NCI-H2107 treated with DMSO at 0.1 percent for 48 hours (cell line): ENCODE measurements around the gene AKAP6.

ENCODE experiments used
- DNase-seq: peaks from one replicate; lab custom pipeline; 2025; ENCODE audit not compliant: unreplicated experiment; lab: John Stamatoyannopoulos, UW

Gene AKAP6

DNA sequence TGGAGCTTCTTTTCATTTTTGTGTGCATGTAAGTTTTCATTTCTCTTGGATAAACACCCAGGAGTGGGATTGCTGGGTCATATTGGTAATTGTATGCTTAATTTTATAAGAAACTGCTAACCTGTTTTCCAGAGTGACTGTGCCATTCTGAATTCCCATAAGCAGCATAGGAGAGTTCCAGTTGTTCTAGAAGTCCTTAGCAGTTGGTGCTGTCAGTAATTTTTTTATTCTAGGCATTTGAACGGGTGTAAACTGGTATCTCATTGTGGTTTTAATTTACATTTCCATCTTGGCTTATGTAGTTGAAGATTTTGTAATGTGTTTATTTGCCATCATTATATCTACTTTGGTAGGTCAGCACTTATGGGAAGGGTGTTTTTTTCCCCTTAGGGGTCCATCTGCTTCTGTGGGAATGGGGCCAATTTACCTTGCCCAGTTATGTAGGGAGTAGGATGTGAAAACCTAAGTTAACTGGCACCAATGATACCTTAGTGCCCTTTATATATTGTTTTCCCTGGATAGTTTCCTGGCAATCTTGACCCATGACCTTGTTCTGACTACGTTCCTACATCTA lies 202.9 kb downstream of the AKAP6 start:
- DNase-seq, result no peak

DNA sequence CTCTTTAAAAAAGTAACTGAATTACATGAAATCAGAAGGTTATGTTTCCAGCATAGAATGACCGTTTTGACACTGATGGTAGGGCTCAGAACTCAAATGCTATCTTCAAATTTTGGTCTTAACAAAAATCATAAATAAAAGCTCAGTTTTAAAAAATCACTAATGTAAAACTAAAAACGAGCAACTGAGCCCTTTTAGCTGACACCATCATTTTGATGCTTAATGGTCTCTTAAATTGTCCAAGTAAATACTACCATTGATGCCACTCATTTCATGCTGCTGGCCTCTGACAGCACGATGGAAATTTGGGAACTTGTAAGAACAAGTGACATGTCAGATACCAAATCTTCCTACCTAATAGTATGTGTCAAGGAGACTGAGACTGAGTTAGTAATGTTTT lies 205.0 kb downstream of the AKAP6 start:
- DNase-seq, result no peak

DNA sequence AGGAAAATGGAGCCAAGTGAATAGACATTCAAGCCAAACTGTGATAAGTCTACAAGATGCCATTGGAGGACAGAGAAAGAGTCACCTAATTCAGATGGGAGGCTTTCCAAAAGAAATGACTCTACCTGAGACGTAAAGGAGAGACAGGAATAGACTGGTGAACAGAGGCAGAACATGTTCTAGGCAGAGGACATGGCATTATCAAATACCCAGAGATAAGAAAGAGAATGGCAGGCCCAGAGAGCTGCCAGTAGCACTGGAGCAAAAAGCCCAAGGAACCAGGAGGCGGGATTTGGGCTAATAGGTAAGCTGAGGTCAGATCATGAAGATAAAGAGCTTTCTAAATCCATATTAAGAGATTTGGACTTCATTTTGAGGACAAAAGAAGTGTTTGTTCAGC lies 207.1 kb downstream of the AKAP6 start:
- DNase-seq, result no peak

DNA sequence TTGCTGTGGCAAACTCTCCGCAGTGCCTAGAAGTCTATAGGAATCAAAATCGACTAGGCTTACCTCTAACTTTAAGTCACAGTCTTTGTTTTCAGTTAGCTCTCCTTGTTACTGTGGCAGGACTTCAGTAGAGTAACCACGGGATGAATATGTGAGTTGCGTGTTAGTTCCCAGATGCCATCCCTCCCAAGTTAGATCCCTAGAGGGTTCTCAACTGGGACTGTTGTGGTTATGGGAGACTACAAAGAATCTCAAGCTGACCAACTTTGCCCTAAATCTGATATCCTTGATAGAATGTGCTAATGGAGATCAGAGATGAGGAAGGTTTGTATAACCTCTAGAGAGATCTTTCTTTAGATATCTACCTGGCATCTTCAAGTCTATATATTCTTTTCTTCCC lies 208.1 kb downstream of the AKAP6 start:
- DNase-seq, result no peak

DNA sequence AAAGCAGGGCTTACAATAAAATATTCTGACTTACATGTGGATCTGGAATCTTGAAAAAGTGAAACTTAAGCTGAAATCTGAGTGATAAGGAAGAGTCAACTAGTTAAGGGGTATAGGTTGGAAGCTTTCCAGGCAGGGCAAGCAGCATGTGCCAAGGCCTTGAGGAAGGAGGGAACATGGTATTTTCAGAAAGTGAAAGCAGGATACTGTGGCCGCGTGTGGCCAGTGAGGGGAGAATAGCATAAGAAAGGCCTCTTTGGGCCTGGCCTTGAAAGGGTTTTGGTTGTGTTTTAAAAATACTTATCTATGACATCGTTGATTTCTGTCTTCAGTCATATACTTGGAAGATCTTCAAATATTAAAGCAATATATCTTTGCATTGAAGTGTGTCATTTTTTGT lies 213.4 kb downstream of the AKAP6 start:
- no peak for DNase-seq

DNA sequence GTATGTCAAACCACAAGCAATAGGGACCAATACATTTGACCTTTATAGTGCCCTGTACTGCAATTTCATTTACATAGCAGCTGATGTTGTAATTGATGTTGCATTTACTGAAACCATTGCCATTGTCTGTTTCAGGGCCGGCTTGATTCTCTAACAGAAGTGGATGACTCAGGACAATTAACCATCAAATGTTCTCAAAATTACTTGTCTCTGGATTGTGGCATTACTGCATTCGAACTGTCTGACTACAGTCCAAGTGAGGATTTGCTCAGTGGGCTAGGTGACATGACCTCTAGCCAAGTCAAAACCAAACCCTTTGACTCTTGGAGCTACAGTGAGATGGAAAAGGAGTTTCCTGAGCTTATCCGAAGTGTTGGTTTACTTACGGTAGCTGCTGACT lies 216.0 kb downstream of the AKAP6 start:
- DNase-seq, result no peak

DNA sequence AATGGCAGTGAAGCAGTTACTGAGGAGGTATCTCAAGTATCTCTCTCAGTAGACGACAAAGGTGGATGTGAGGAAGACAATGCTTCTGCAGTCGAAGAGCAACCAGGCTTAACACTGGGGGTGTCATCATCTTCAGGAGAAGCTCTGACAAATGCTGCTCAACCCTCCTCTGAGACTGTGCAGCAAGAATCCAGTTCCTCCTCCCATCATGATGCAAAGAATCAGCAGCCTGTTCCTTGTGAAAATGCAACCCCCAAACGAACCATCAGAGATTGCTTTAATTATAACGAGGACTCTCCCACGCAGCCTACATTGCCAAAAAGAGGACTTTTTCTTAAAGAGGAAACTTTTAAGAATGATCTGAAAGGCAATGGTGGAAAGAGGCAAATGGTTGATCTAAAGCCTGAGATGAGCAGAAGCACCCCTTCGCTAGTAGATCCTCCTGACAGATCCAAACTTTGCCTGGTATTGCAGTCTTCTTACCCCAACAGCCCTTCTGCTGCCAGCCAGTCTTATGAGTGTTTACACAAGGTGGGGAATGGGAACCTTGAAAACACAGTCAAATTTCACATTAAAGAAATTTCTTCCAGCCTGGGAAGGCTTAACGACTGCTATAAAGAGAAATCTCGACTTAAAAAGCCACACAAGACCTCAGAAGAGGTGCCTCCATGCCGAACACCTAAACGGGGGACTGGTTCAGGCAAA lies 216.6 kb downstream of the AKAP6 start:
- DNase-seq, result no peak

DNA sequence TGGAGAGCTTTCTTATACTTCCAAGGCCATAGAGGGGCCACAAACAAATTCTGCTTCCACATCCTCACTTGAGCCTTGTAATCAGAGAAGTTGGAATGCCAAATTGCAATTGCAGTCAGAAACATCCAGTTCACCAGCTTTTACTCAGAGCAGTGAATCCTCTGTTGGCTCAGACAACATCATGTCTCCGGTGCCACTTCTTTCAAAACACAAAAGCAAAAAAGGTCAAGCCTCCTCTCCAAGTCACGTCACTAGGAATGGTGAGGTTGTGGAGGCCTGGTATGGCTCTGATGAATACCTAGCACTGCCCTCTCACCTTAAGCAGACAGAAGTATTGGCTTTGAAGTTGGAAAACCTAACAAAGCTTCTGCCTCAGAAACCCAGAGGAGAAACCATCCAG lies 217.1 kb downstream of the AKAP6 start:
- DNase-seq, result no peak

DNA sequence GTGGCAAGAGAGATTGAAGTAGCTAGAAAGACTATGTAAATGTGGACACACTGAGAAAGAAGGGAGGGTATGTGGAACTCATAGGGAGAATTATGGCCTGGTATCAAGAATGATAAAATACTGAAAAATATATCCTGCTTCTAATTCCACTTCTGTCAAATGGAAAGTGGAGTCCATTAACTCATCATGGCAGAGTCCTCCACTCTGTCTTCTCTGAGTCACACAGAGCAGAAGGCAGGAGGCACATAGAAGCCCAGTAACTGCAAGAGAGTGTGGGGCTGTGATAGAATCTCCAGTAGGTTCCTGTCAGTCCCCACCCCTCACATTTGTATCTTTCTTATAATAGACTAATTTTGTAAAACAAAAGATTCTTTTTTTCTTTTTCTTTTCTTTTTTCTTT lies 223.7 kb downstream of the AKAP6 start:
- DNase-seq, result no peak

DNA sequence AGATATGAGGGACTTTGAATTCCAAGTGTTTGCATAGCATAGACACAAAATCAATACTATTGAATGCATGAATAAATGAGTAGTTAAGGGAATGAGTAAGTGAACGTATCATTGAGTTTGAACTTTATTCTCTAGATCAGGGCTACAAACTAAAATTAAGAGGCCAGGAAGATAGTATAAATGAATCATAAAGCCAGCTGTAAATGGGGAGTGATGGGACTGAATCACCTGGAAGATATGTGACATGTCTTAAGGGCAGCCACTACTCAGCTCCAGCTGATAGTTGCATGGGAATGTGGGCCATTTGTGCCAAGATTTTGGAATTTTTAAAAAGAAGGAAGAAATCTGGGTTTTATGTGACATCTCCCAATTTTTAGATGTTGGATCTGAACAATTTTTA lies 229.9 kb downstream of the AKAP6 start:
- DNase-seq, result no peak

DNA sequence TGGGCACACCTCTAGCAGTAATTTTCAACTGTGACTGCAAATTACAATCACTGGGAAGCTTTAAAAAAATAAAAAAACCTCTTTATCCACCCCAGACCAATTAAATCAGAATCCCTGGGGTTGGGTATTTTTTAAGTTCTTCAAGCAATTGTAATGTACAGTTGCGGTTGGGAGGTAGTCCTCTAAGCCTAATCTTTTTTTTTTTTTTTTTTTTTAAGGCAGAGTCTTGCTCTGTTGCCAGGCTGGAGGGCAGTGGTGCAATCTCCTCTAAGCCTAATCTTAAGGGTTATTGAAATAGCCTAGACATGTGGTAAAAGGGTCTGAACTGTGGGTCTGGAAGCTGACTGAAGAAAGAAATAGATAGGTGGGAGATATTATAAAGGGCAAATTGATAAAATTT lies 230.5 kb downstream of the AKAP6 start:
- DNase-seq, result no peak

DNA sequence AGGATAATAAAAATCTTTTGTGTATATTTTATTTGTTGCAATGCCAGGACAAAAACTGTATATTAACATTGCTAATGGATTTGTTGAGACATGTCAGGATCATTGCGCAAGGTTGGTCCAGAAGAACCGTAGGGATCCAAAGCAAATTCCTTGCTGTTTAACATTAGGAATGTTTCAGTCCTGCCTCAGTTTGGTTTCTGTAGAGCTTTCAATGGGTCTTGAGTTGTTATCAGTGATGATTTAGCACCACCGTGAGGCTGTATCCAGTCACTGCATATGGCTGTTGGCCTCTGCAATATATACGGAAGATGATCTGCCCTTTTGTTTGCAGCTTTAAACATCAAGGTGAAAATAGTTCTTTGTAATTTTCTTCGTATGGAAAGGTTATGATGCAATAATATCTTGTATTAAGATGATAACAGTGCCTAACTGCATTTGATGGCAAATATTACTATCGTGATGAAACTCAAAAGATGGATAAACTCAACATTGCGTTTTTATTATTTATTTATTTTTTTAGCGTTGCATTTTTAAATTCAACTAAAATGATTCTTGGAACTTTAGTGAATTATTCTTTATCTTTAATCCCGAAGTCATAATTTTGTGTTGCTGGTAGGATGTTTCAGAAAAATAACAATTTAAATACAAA lies 231.2 kb downstream of the AKAP6 start:
- DNase-seq, result peak; percentile 95

DNA sequence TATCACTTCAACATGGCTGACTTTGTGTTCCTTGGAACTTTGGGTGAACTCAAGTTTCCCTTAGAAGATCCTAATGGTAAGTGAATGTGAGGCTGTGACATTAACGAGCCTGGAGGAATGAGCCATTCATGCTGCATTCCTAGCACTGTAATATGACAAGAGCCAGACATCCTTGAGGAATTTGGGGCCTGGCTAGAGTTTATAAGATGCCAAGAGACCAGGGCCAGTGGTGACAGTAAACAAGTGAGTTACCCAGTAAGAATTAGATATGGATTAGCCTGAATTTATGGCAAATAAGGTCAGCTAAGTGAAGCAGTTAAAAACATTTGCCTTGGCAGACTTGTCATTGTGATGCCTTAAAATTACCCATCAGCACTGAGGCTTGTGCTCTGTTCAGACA lies 232.4 kb downstream of the AKAP6 start:
- no peak for DNase-seq

DNA sequence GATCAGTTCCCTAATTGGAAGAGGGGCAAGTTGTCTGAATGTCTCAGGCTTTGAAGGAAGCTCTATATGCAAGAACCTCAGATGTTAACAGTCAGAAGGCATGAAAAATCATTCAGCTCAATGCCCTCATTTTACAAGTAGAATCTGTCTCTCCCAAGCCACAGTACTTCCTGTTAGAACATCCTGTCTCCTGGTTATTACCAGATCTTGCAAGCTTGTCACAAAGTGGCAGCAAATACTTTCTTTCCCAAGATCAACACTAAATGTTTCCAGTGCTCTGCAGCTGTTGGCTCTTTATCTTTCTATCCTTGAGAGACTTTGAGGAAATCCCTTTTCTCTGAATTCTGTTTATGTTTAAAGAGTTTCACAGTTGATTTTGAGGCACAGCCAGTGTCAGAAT lies 235.5 kb downstream of the AKAP6 start:
- DNase-seq, result no peak

DNA sequence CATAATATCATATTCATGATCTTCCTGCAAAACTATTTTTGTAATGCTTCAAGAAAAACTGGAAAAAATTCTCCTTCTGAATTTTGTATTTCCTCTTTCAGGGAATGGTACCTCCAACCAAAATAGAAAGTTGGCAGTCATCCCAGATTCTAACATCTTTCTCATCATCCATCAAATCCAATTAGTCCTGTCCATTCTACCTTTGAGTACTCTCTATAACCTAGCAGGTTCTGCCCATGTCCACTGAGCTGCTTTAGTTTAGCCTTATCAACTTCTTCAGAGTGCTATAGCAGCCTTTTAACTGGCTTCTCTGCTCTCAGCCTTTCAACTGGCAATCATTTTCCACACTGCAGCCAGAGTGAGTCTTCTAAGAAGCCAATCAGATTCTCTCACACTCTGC lies 236.2 kb downstream of the AKAP6 start:
- DNase-seq, result no peak

DNA sequence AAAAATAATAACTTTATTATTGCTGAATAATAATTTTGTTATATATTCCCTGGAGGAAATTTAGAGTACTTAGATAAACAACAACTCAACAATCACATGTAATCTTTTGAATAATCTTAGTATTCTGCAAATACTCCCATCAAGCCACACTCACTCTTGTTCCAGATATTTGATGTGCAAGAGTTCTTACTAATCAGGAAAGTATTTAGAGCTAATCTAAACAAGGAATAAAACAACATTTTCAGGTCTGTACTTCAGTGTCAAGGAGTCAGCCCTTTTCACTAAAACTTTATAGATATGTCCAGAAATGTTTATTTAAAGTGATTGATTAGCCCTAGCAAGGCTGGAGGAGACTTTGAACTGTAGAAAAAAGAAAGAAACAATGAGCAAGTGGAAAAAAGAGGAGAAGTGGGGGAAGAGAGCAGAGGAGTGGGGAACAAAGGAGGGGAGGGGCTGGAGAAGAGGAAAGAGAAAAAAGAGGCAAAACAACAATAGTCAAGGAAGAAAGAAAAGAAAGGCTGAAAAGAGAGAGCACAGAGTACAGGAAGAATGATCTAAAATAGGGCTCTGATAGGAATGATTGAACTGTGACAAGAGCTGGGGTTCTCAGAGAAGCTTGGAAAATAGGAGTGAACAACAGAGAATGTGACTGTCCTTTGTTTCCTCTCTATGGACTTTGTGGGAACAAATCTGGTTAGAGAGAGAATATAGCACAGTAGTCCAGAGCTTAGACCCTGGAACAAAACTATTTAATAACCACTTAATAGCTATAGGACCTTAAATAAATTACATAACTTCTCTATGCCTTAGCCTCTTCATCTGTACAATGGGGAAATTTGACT lies 238.7 kb downstream of the AKAP6 start:
- DNase-seq, result no peak

DNA sequence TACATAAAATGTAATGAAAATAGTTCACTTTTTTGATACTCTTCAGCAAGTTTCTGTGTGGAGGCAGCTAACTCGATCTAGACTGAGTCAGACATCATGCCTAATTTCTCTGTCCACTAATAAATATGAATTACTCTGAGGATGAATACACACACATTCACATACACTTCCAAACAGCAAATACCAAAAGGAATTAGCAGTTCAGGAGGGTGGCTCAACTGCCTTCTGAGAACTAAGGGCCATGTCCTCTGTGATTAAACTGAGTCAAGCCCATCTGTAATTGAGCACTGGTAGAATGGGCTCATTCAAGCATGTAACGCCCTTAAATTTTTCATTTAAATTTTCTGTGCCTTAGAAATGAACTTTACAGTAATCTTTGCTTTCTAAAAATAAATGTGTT lies 242.5 kb downstream of the AKAP6 start:
- no peak for DNase-seq

DNA sequence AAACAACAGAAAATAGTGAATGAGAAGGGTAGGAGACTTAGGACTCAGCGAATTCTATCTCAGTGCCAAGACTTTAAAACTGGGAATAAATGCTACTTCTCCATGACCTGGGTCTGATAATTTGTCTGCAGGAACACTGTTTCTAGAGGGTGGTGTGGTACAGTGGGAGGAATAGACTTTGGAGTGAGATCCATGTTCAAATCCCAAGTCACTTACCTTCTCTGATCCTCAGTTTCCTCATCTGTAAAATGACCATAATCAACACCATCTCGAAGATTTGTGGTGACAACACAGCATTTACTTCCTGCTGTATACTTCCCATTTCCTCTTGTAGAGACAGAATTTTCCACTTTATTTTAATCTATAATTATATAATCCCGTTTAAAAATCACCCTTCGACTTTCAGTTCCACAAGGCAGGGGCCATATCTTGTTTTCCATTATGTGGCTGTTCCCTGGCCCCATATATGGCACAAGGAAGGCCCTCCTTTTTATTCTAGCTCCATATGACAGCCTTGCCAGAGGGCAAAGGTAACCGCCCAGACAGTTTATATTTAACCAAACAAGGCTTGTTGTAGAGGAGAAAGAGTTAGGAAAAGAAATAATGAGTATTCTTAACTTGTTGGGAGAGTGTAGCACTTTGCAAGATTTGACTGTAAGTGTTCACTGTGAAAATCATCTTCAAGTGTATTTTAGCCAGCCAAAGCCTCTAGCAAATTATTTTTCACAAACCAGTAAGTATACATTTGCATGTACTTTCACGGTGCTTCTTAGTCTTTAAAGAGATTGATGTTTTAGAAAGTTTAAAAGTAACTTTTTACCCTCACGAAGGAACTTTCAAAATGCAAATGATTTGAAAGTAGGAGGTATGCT lies 243.1 kb downstream of the AKAP6 start:
- no peak for DNase-seq

DNA sequence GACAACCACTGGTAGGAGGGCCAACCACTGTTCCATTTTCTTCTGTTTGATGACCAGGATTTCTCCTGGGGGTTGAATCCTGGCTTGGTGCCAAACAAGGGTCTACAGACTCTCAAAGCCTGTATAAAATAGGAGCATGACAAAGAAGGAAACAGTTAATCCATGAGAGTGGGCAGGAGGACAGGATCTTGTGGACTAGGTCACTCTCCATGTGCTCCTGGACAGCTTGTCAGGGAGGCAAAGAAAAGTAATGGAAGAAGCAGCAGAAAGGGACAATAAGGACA lies 243.7 kb downstream of the AKAP6 start:
- DNase-seq, result no peak

DNA sequence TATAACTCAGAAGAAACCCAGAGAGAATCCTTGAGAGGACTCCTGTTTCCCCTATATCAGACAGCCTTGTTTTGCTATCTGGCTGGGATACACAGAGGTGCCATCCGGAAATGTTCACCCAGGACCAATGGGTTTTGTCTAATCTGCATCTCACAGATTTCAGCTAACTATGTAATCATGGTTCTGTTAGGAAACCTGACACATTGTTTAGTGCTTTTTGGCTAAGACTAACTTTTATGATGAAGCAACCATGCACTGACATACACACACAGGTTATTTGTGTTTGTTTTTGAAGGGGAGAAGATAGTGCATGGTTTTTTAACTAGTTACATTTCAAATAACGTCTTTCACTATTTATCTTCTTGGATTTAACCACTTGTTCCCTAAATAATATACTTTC lies 245.2 kb downstream of the AKAP6 start:
- DNase-seq, result no peak
